Stimulated activated CD8-positive, alpha-beta memory T cell treated with anti-CD3 and anti-CD28 coated beads, Interleukin-4, amount 100 ng/mL, for 1 hour (primary cell): ENCODE data around the gene ZCCHC14.
A peak's percentile ranks its signal among the peaks of the same experiment; 100 is the strongest.
"Not testable (repeated sequence)": the region's sequence is repeated elsewhere in the genome, so short reads cannot be mapped to it uniquely, and the experiment has no call there.

Experiments used
- DNase-seq, 2 donors: peaks; one replicate each; pipeline ENCODE4 v3.0.0-alpha.2; 2020; ENCODE audit warnings: low read depth in 2 of 2, low spot score in 1 of 2

ZCCHC14 gene

GRCh38 chr16:87497767-87498290 is 5.0 kb upstream of the ZCCHC14 start:
- not testable (repeated sequence) for DNase-seq

GRCh38 chr16:87497023-87497766 is 4.4 kb upstream of the ZCCHC14 start:
- DNase-seq, result not testable (repeated sequence)

- no peak for DNase-seq
These were observed 3.6 kb upstream of the ZCCHC14 start for GRCh38 chr16:87496447-87496801.

GRCh38 chr16:87495578-87496446 is 3.0 kb upstream of the ZCCHC14 start:
- DNase-seq, result no peak

GRCh38 chr16:87493608-87494280 is 920 bp upstream of the ZCCHC14 start:
- no peak for DNase-seq

- no peak for DNase-seq
These were observed 563 bp downstream of the ZCCHC14 start for GRCh38 chr16:87492291-87492630.

- DNase-seq, result no peak
These were observed 1.1 kb downstream of the ZCCHC14 start for GRCh38 chr16:87491522-87492290.

GRCh38 chr16:87490799-87491521 is 1.9 kb downstream of the ZCCHC14 start:
- peak in 1 of 2 donors; percentile 27 for DNase-seq

- DNase-seq, result no peak
These were observed 2.6 kb downstream of the ZCCHC14 start for GRCh38 chr16:87490096-87490798.

- DNase-seq, result no peak
These were observed 3.3 kb downstream of the ZCCHC14 start for GRCh38 chr16:87489434-87490045.

- DNase-seq, result not testable (repeated sequence)
These were observed 3.9 kb downstream of the ZCCHC14 start for GRCh38 chr16:87488960-87489359.

- DNase-seq, result no peak
These were observed 5.4 kb downstream of the ZCCHC14 start for GRCh38 chr16:87487361-87487924.

- DNase-seq, result no peak
These were observed 6.0 kb downstream of the ZCCHC14 start for GRCh38 chr16:87486713-87487247.

- DNase-seq, result no peak
These were observed 6.5 kb downstream of the ZCCHC14 start for GRCh38 chr16:87486282-87486681.

GRCh38 chr16:87485792-87486191 is 7.0 kb downstream of the ZCCHC14 start:
- DNase-seq, result not testable (repeated sequence)

GRCh38 chr16:87484487-87485331 is 8.1 kb downstream of the ZCCHC14 start:
- DNase-seq, result no peak

GRCh38 chr16:87483481-87483880 is 9.3 kb downstream of the ZCCHC14 start:
- DNase-seq, result no peak

GRCh38 chr16:87482670-87483069 is 10.2 kb downstream of the ZCCHC14 start:
- not testable (repeated sequence) for DNase-seq
